Activated naive CD8-positive, alpha-beta T cell treated with anti-CD3 and anti-CD28 coated beads, Interleukin-2, amount 10 ng/mL, durations not matched to agents 7 days and 5 days (primary cell): Measurements from ENCODE around the gene TAB3. TPM values are rescaled to one million over a fixed set of nuclear protein-coding genes. Genes with fewer than 3 reads are reported as not detected.
A peak's percentile ranks its signal among the peaks of the same experiment; 100 is the strongest.

Source experiments
- ATAC-seq: fragments of 150-1000 bp; cut with Tn5 transposase; one replicate; pipeline ENCODE4 v1.10.0; 2021; ENCODE audit warnings: low read depth, moderate library complexity
- POLR2A ChIA-PET: fragments of 350-600 bp; sonication (Branson Sonifier 250); formaldehyde crosslinking; loops from one replicate; lab custom pipeline; 2021; ENCODE audit warnings: antibody characterized with exemption; lab: Charles Lee
- DNase-seq: peaks from one replicate; pipeline ENCODE4 v3.0.0; 2021
- H3K27ac Mint-ChIP-seq: one replicate; pipeline ENCODE4 v1.8.0; 2022; ENCODE audit warnings: mild to moderate bottlenecking, mixed read lengths
- H3K27me3 Mint-ChIP-seq: one replicate; pipeline ENCODE4 v1.8.0; 2022; ENCODE audit warnings: mild to moderate bottlenecking, moderate library complexity, mixed read lengths
- H3K36me3 Mint-ChIP-seq: one replicate; pipeline ENCODE4 v1.8.0; 2021; ENCODE audit warnings: mild to moderate bottlenecking, mixed read lengths
- H3K4me1 Mint-ChIP-seq: one replicate; pipeline ENCODE4 v1.8.0; 2021; ENCODE audit warnings: mixed read lengths
- H3K4me3 Mint-ChIP-seq: one replicate; pipeline ENCODE4 v1.8.0; 2022; ENCODE audit warnings: mild to moderate bottlenecking, moderate library complexity, mixed read lengths
- H3K9me3 Mint-ChIP-seq: one replicate; pipeline ENCODE4 v1.8.0; 2021; ENCODE audit warnings: mixed read lengths
- total RNA-seq, 2 experiments: library from RNA; stranded (reverse); gene quantifications; one replicate each; pipeline ENCODE4 v1.2.3, GENCODE V29; 2021

The TAB3 gene
- total RNA-seq, 2 experiments from 2014 or later, result 17.3 to 20.7 TPM

DNA sequence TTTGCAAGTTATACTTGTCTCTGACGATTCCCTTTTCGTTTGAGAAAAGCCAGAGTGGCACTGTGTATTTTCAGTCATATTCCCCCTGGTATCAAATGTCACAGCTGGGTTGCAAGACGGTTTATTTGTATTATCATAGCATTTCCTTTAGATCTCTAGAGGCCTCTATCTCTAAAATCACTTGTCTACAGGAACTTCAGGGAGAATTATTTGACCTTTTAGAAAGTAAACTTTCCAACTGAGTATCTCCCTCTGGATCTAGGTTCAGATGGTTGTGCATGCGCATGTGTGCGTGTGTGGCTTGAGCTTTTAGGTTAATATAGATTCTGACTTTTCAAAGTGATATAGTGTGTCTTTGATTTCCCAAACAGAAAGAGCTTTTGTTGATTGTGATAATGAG is 15.1 kb upstream of the TAB3 start:
- peaks cover 8% of the 10 kb centered on the region for H3K4me1 Mint-ChIP-seq
- no peaks in the 10 kb centered on the region for H3K36me3 Mint-ChIP-seq
- peaks cover 6% of the 10 kb centered on the region for H3K27me3 Mint-ChIP-seq
- no peak for ATAC-seq
- H3K27ac Mint-ChIP-seq, result no peak overlapping the region
- DNase-seq, result no peak
- H3K9me3 Mint-ChIP-seq, result no peaks in the 10 kb centered on the region
- POLR2A ChIA-PET, result no interaction called here
- no peak overlapping the region for H3K4me3 Mint-ChIP-seq

GRCh38 chrX:30900227-30900626 is 11.2 kb upstream of the TAB3 start:
- Mint-ChIP-seq H3K4me1 (peaks cover 9% of the 10 kb centered on the region), H3K36me3 (peaks cover 1% of the 10 kb centered on the region), H3K27me3 (peaks cover 6% of the 10 kb centered on the region), H3K4me3 (peak overlapping the region; percentile 39), H3K27ac (no peak overlapping the region), H3K9me3 (peaks cover 2% of the 10 kb centered on the region)
- ATAC-seq, result peak; percentile 79
- POLR2A ChIA-PET, result interaction anchor here (2.0 kb wide), 1 partner anchor 11 kb away, joined by 7 read pairs; no protein-coding TSS in a partner anchor
- no peak for DNase-seq

DNA sequence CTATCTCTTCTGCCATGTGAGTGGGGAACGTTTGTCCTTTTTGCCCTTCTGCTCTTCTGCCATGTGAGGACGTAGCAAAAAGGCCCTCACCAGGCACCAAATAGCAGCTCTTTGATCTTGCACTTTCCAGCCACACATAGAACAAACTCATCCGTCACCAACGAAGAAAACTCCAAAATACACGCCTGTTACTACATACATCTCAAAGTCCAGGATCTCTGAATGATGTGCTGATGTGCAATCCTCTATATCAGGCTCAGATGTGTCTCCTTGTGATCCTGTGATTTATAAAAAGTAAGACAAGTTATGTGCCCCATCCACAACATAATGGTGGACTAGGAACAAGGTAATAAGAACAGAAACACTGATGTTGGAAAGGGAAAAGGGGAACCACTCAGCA is 9.8 kb upstream of the TAB3 start:
- no peak overlapping the region for H3K4me3 Mint-ChIP-seq
- no peak for DNase-seq
- H3K4me1 Mint-ChIP-seq, result peaks cover 10% of the 10 kb centered on the region
- peaks cover 2% of the 10 kb centered on the region for H3K9me3 Mint-ChIP-seq
- peaks cover 1% of the 10 kb centered on the region for H3K36me3 Mint-ChIP-seq
- no peak for ATAC-seq
- H3K27ac Mint-ChIP-seq, result no peak overlapping the region
- POLR2A ChIA-PET, result interaction anchor here (2.0 kb wide), 1 partner anchor 9 kb away, joined by 7 read pairs; no protein-coding TSS in a partner anchor
- peaks cover 6% of the 10 kb centered on the region for H3K27me3 Mint-ChIP-seq

GRCh38 chrX:30895370-30895769 is 6.3 kb upstream of the TAB3 start:
- Mint-ChIP-seq H3K4me1 (peaks cover 10% of the 10 kb centered on the region), H3K9me3 (peaks cover 2% of the 10 kb centered on the region), H3K27ac (no peak overlapping the region), H3K4me3 (no peak overlapping the region), H3K27me3 (no peaks in the 10 kb centered on the region), H3K36me3 (peaks cover 1% of the 10 kb centered on the region)
- no peak for ATAC-seq
- no peak for DNase-seq
- POLR2A ChIA-PET, result no interaction called here

GRCh38 chrX:30893206-30893605 is 4.2 kb upstream of the TAB3 start:
- POLR2A ChIA-PET, result no interaction called here

DNA sequence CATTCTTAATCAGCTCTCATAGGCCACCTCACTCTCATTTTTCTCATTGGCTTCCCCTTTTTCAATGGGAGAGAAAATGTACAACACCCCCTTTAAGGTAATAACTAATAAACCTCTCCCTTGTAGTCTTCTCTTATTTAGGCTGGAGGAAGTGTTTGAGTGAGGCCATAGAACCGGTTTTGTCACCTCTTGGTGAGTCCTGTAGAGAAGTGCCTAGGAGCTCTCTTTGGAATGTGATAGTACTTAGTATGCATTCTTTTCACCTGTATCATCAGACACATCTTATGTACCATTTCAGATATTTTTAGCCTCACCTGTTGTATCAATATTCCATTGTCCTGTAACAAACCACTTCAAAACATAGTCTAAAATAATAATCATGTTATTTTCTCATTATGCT is 3.5 kb upstream of the TAB3 start:
- peaks cover 2% of the 10 kb centered on the region for H3K9me3 Mint-ChIP-seq
- H3K27me3 Mint-ChIP-seq, result no peaks in the 10 kb centered on the region
- peaks cover 1% of the 10 kb centered on the region for H3K36me3 Mint-ChIP-seq
- peaks cover 9% of the 10 kb centered on the region for H3K4me1 Mint-ChIP-seq
- no peak overlapping the region for H3K4me3 Mint-ChIP-seq
- DNase-seq (no peak), ATAC-seq (no peak)
- POLR2A ChIA-PET, result no interaction called here
- no peak overlapping the region for H3K27ac Mint-ChIP-seq

More at GRCh38 chrX:30893206-30893605, 4.2 kb upstream of the TAB3 start:
- DNase-seq (no peak), ATAC-seq (no peak)
- Mint-ChIP-seq H3K27me3 (no peaks in the 10 kb centered on the region), H3K36me3 (peaks cover 1% of the 10 kb centered on the region), H3K4me1 (peaks cover 5% of the 10 kb centered on the region), H3K4me3 (no peak overlapping the region), H3K27ac (no peak overlapping the region), H3K9me3 (peaks cover 2% of the 10 kb centered on the region)

DNA sequence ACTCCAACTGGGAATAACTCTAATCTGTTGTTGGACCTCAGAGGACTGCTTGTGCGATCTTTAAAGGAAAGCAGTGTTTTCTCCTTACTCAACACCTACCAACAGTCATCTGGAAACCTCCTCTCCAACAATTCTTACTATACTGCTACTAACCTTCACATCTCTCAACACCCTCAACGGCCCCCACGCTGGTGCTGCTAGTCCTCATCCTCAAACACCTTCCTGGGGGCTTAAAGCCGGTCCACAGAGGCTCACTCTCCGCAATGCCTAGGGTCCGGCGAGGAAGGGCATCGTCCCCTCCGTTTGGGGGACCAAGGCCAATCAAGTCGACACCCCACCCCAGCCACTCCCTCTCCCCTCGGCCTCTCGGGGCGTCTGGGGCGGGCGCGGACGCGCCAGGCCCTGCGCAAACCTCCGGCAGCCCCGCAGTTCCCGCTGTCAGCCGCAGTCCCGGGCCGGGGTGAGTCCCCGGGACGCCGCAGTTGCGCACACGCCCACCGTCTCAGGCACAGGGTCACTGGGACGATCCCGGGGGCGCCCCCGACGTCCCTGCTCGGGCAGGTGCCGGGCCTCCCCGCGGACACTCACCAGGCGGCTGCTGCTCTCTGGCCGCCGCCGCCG is 418 bp downstream of the TAB3 start:
- peak; percentile 22 for ATAC-seq
- DNase-seq, result peak; percentile 53
- peak overlapping the region; percentile 77 for H3K27ac Mint-ChIP-seq
- POLR2A ChIA-PET, result interaction anchor here (0.6 to 1.5 kb wide), 4 partner anchors 57 to 311 kb away, joined by 3 to 10 read pairs (median 5); partner anchors contain the start of gene TASL
- no peaks in the 10 kb centered on the region for H3K27me3 Mint-ChIP-seq
- peaks cover 10% of the 10 kb centered on the region for H3K4me1 Mint-ChIP-seq
- H3K4me3 Mint-ChIP-seq, result peak overlapping the region; percentile 84
- H3K9me3 Mint-ChIP-seq, result no peaks in the 10 kb centered on the region
- peaks cover 6% of the 10 kb centered on the region for H3K36me3 Mint-ChIP-seq

GRCh38 chrX:30887721-30888120 is 1.3 kb downstream of the TAB3 start:
- H3K36me3 Mint-ChIP-seq, result peaks cover 6% of the 10 kb centered on the region
- H3K9me3 Mint-ChIP-seq, result no peaks in the 10 kb centered on the region
- H3K4me1 Mint-ChIP-seq, result peaks cover 10% of the 10 kb centered on the region
- ATAC-seq (no peak), DNase-seq (no peak)
- H3K27me3 Mint-ChIP-seq, result no peaks in the 10 kb centered on the region
- POLR2A ChIA-PET, result no interaction called here
- H3K27ac Mint-ChIP-seq, result peak overlapping the region; percentile 77
- H3K4me3 Mint-ChIP-seq, result peak overlapping the region; percentile 84

DNA sequence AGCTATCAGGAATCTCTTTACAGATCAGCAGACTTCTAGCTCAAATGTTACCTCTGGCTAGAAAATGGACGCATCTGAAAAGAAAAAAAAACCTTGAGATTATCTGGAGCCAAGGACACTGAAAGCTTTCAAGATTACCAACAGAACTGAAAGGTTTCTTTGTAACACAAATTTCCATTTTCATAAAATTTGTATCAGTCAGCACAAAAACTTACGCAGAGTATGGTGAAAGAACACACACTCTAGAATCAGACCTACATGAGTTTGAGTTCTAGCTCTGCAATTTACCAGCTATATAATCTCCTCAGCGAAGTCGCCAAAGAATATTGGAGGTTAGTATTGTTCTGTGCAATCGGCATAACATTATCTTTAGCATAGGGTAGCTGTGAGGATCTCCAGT is 1.8 kb downstream of the TAB3 start:
- H3K27me3 Mint-ChIP-seq, result no peaks in the 10 kb centered on the region
- DNase-seq (no peak), ATAC-seq (no peak)
- H3K36me3 Mint-ChIP-seq, result peaks cover 6% of the 10 kb centered on the region
- POLR2A ChIA-PET, result no interaction called here
- no peak overlapping the region for H3K27ac Mint-ChIP-seq
- peak overlapping the region; percentile 84 for H3K4me3 Mint-ChIP-seq
- no peaks in the 10 kb centered on the region for H3K9me3 Mint-ChIP-seq
- peaks cover 10% of the 10 kb centered on the region for H3K4me1 Mint-ChIP-seq

- POLR2A ChIA-PET, result no interaction called here
- H3K4me3 Mint-ChIP-seq, result no peak overlapping the region
- ATAC-seq (no peak), DNase-seq (no peak)
- H3K27me3 Mint-ChIP-seq, result no peaks in the 10 kb centered on the region
- H3K9me3 Mint-ChIP-seq, result no peaks in the 10 kb centered on the region
- H3K4me1 Mint-ChIP-seq, result peaks cover 10% of the 10 kb centered on the region
- H3K27ac Mint-ChIP-seq, result no peak overlapping the region
- peaks cover 7% of the 10 kb centered on the region for H3K36me3 Mint-ChIP-seq
Measured at GRCh38 chrX:30885136-30885535, 3.9 kb downstream of the TAB3 start.

DNA sequence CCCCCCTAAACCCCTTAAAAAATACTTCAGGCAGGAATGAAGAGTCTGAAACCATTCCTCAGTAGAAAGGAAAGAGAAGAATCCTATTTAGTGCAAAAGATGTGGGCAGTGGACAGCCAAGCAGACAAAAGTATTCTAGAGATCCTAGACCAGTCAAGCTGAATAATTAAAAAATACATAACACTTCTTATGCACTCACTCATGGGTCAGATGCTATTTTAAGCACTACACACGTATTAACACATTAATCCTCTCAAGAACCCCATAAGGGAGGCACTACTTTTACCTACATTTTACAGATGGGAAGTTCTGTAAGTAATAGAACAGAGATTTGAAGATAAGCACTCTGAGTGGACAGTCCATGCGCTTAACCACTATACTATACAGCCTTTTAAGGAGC is 5.9 kb downstream of the TAB3 start:
- Mint-ChIP-seq H3K4me1 (peaks cover 7% of the 10 kb centered on the region), H3K27me3 (no peaks in the 10 kb centered on the region), H3K4me3 (no peak overlapping the region), H3K36me3 (peaks cover 7% of the 10 kb centered on the region), H3K9me3 (no peaks in the 10 kb centered on the region), H3K27ac (no peak overlapping the region)
- DNase-seq (no peak), ATAC-seq (no peak)
- POLR2A ChIA-PET, result no interaction called here

GRCh38 chrX:30881797-30882196 is 7.3 kb downstream of the TAB3 start:
- no peaks in the 10 kb centered on the region for H3K9me3 Mint-ChIP-seq
- ATAC-seq (no peak), DNase-seq (no peak)
- H3K4me1 Mint-ChIP-seq, result peaks cover 2% of the 10 kb centered on the region
- POLR2A ChIA-PET, result no interaction called here
- peaks cover 10% of the 10 kb centered on the region for H3K36me3 Mint-ChIP-seq
- no peaks in the 10 kb centered on the region for H3K27me3 Mint-ChIP-seq
- no peak overlapping the region for H3K4me3 Mint-ChIP-seq
- no peak overlapping the region for H3K27ac Mint-ChIP-seq

DNA sequence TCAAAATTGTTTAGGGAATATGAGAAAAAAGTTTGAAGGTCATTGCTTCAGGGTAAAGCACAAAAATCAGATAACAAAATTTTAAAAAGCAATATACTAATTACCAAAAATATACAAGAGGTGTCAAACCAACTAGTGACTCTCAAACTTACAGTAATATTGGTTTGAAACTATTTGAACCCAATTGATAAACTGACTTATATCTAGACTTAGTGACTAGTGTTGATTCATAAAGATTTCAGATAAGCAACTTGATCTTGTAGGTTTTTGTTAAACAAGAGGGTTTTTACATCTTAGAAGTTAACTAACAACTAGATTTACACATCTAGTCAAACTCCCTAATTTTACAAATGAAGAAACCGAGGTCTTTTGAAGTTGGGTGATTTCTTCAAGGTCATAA is 7.7 kb downstream of the TAB3 start:
- POLR2A ChIA-PET, result no interaction called here
- DNase-seq, result no peak
- H3K27me3 Mint-ChIP-seq, result no peaks in the 10 kb centered on the region
- no peak overlapping the region for H3K4me3 Mint-ChIP-seq
- H3K36me3 Mint-ChIP-seq, result peaks cover 10% of the 10 kb centered on the region
- H3K9me3 Mint-ChIP-seq, result no peaks in the 10 kb centered on the region
- H3K27ac Mint-ChIP-seq, result no peak overlapping the region
- ATAC-seq, result no peak
- H3K4me1 Mint-ChIP-seq, result peaks cover 2% of the 10 kb centered on the region

- DNase-seq, result no peak
- POLR2A ChIA-PET, result no interaction called here
- Mint-ChIP-seq H3K27me3 (no peaks in the 10 kb centered on the region), H3K36me3 (peaks cover 7% of the 10 kb centered on the region), H3K9me3 (no peaks in the 10 kb centered on the region), H3K27ac (no peak overlapping the region), H3K4me3 (no peak overlapping the region), H3K4me1 (no peaks in the 10 kb centered on the region)
- ATAC-seq, result no peak
Measured at GRCh38 chrX:30880058-30880457, 9.0 kb downstream of the TAB3 start.
